BJ (cell line): ENCODE measurements around the gene UTP14C. TPM values are rescaled to one million over a fixed set of nuclear protein-coding genes. Genes with fewer than 3 reads are reported as not detected.
"Not testable (repeated sequence)": the region's sequence is repeated elsewhere in the genome, so short reads cannot be mapped to it uniquely, and the experiment has no call there.

Experiments used
- CTCF ChIA-PET: fragments of 350-600 bp; formaldehyde crosslinking; extraction: SDS; loops from one replicate; lab custom pipeline; 2021; ENCODE audit warnings: antibody characterized with exemption, inconsistent platforms; lab: Yijun Ruan, JAX
- POLR2A ChIA-PET: fragments of 300-600 bp; sonication (Branson Sonifier 250); formaldehyde crosslinking; extraction: SDS; loops from one replicate; lab custom pipeline; 2021; ENCODE audit warnings: antibody characterized with exemption; lab: Charles Lee
- DNase-seq: peaks from one replicate; pipeline ENCODE4 v3.0.0-alpha.2; 2011; ENCODE audit warnings: low read depth
- H3K27me3 ChIP-seq: 2 replicates; pipeline ENCODE4 v1.6.0; 2011; ENCODE audit warnings: low read length; ENCODE audit not compliant: control insufficient read depth, insufficient read depth
- H3K36me3 ChIP-seq: 2 replicates; pipeline ENCODE4 v1.5.1; 2011; ENCODE audit warnings: low read length; ENCODE audit not compliant: control insufficient read depth, insufficient read depth
- H3K4me3 ChIP-seq: 2 replicates; pipeline ENCODE4 v1.5.1; 2011; ENCODE audit warnings: low read depth, mild to moderate bottlenecking, control low read depth, low read length
- CTCF ChIP-seq: IDR thresholded peaks from 2 replicates; pipeline ENCODE4 v1.5.1; 2011; ENCODE audit warnings: low read depth, mild to moderate bottlenecking, control low read depth, inconsistent platforms, low read length, moderate library complexity; ENCODE audit not compliant: insufficient read depth
- polyA plus RNA-seq: library from polyadenylated mRNA; depleted of rRNA; stranded (reverse); fragments of >200 nt; gene quantifications from 2 replicates; pipeline ENCODE4 v1.2.3, GENCODE V29; 2011

The UTP14C gene
- polyA plus RNA-seq, 1 experiment, result 8.9 TPM

GRCh38 chr13:52029569-52029968, 5.1 kb downstream of the UTP14C start:
- no peak for TF ChIP-seq CTCF
- CTCF ChIA-PET, result interaction anchor here (0.6 to 1.9 kb wide), 3 partner anchors 8 to 111 kb away, joined by 3 to 4 read pairs (median 3); no protein-coding TSS in a partner anchor
- Histone ChIP-seq H3K4me3 (no peak overlapping the region), H3K36me3 (0 out of 2 replicates have a peak, but pooled peaks cover 2% of the 10 kb centered on the region), H3K27me3 (no peaks in the 10 kb centered on the region)
- DNase-seq, result no peak
- POLR2A ChIA-PET, result no interaction called here

- H3K27me3 ChIP-seq, H3K4me3 ChIP-seq, DNase-seq, POLR2A ChIA-PET, H3K36me3 ChIP-seq: not testable (repeated sequence)
- CTCF ChIA-PET, result interaction anchor here (1.9 kb wide), 1 partner anchor 9 kb away, joined by 4 read pairs; no protein-coding TSS in a partner anchor
These were observed 5.9 kb downstream of the UTP14C start for GRCh38 chr13:52030401-52030800.

GRCh38 chr13:52033039-52033438, 8.5 kb downstream of the UTP14C start:
- POLR2A ChIA-PET, result no interaction called here

DNA sequence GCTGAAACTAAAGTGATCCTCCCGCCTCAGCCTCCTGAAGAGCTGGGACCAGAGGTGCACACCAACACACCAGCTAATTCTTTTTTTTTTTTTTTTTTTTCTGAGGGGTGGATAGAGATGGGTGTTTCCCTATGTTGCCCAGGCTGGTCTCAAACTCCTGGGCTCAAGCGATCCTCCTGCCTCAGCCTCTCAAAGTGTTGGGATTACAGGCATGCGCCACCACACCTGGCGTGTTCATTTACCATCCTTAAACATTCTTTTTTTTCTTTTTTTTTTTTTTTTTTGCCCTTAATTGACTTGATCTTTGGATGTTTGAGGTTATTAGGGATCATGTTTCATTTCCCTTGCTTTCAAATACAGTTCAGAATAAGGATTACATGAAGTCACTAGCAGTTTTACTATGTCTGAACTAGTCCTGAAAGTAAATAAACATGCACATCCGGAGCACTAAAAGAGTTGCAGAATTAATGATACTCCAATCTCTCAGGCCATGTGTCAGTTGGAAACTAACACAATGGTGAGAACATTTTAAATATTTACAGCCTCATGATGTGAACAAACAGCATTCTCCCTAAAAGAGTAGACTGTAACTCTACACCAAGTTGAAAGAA, 10.2 kb downstream of the UTP14C start:
- Histone ChIP-seq H3K27me3 (no peaks in the 10 kb centered on the region), H3K36me3 (no peaks in the 10 kb centered on the region), H3K4me3 (no peak overlapping the region)
- ChIA-PET CTCF (no interaction called here), POLR2A (no interaction called here)
- no peak for TF ChIP-seq CTCF
- no peak for DNase-seq

More at GRCh38 chr13:52033039-52033438, 8.5 kb downstream of the UTP14C start:
- Histone ChIP-seq H3K36me3 (0 out of 2 replicates have a peak, but pooled peaks cover 2% of the 10 kb centered on the region), H3K27me3 (no peaks in the 10 kb centered on the region), H3K4me3 (no peak overlapping the region)
- no peak for TF ChIP-seq CTCF
- CTCF ChIA-PET, result no interaction called here
- no peak for DNase-seq

- Histone ChIP-seq H3K36me3 (no peaks in the 10 kb centered on the region), H3K4me3 (no peak overlapping the region), H3K27me3 (no peaks in the 10 kb centered on the region)
- no peak for DNase-seq
- ChIA-PET POLR2A (no interaction called here), CTCF (no interaction called here)
- no peak for TF ChIP-seq CTCF
These were observed 11.5 kb downstream of the UTP14C start for GRCh38 chr13:52036037-52036436.

- ChIA-PET POLR2A (no interaction called here), CTCF (no interaction called here)
- no peak for DNase-seq
- Histone ChIP-seq H3K27me3 (no peaks in the 10 kb centered on the region), H3K4me3 (no peak overlapping the region), H3K36me3 (no peaks in the 10 kb centered on the region)
- TF ChIP-seq CTCF, result no peak
These were observed 19.2 kb downstream of the UTP14C start for GRCh38 chr13:52043675-52044074.
